ENCODE results near the gene MACROD2. TPM values are rescaled to one million over a fixed set of nuclear protein-coding genes. Genes with fewer than 3 reads are reported as not detected.

MACROD2 gene
- total RNA-seq, 4 donors from 2014 or later = 12.6 to 60.3 (median 18.9) TPM

- TF ChIP-seq CTCF (IDR thresholded peaks at IDR 0.05) (no peak), POLR2AphosphoS5 (IDR thresholded peaks at IDR 0.05) (no peak), POLR2A (IDR thresholded peaks at IDR 0.05) (no peak), EP300 (IDR thresholded peaks at IDR 0.05) (no peak)
- 59% methylated on average over 6 of the region's 6 CpGs for WGBS
- Histone ChIP-seq H3K27me3 (no peaks in the 10 kb centered on the region), H3K4me1 (no peaks in the 10 kb centered on the region), H3K36me3 (no peaks in the 10 kb centered on the region), H3K27ac (no peak overlapping the region), H3K4me3 (no peak overlapping the region), H3K9me3 (no peaks in the 10 kb centered on the region)
- no peak for DNase-seq (ENCODE audit: low spot score in 2 of 2)
These were observed 1261.6 kb downstream of the MACROD2 start for GRCh38 chr20:15256676-15257568.

- TF ChIP-seq POLR2AphosphoS5 (IDR thresholded peaks at IDR 0.05) = no peak
- TF ChIP-seq EP300 (IDR thresholded peaks at IDR 0.05) = no peak
- TF ChIP-seq CTCF (IDR thresholded peaks at IDR 0.05) = no peak
- H3K4me1 ChIP-seq = no peaks in the 10 kb centered on the region
- H3K36me3 ChIP-seq = no peaks in the 10 kb centered on the region
- no peak for DNase-seq (ENCODE audit: low spot score in 2 of 2)
- 84% methylated on average over 1 of the region's 1 CpG for WGBS
- H3K4me3 ChIP-seq = no peak overlapping the region
- no peak overlapping the region for H3K27ac ChIP-seq
- no peaks in the 10 kb centered on the region for H3K27me3 ChIP-seq
- no peaks in the 10 kb centered on the region for H3K9me3 ChIP-seq
These were observed 1262.2 kb downstream of the MACROD2 start for GRCh38 chr20:15257569-15257870.

GRCh38 chr20:15265581-15266309 is 1270.4 kb downstream of the MACROD2 start:
- no peak for TF ChIP-seq POLR2AphosphoS5 (IDR thresholded peaks at IDR 0.05)
- TF ChIP-seq CTCF (IDR thresholded peaks at IDR 0.05) = no peak
- TF ChIP-seq EP300 (IDR thresholded peaks at IDR 0.05) = no peak
- no peak for DNase-seq (ENCODE audit: low spot score in 2 of 2)
- H3K27ac ChIP-seq = no peak overlapping the region
- no peaks in the 10 kb centered on the region for H3K27me3 ChIP-seq
- H3K9me3 ChIP-seq = no peaks in the 10 kb centered on the region
- WGBS = 55% methylated on average over 1 of the region's 1 CpG
- H3K4me1 ChIP-seq = no peaks in the 10 kb centered on the region
- H3K36me3 ChIP-seq = no peaks in the 10 kb centered on the region
- no peak overlapping the region for H3K4me3 ChIP-seq

GRCh38 chr20:15267935-15268334 is 1272.6 kb downstream of the MACROD2 start:
- H3K36me3 ChIP-seq = no peaks in the 10 kb centered on the region
- H3K4me3 ChIP-seq = no peak overlapping the region
- no peaks in the 10 kb centered on the region for H3K27me3 ChIP-seq
- 81% methylated on average over 1 of the region's 1 CpG for WGBS
- H3K9me3 ChIP-seq = no peaks in the 10 kb centered on the region
- H3K4me1 ChIP-seq = no peaks in the 10 kb centered on the region
- no peak for DNase-seq (ENCODE audit: low spot score in 2 of 2)
- TF ChIP-seq POLR2AphosphoS5 (IDR thresholded peaks at IDR 0.05) = no peak
- no peak for TF ChIP-seq POLR2A (IDR thresholded peaks at IDR 0.05)
- H3K27ac ChIP-seq = no peak overlapping the region

GRCh38 chr20:15278041-15278440 is 1282.7 kb downstream of the MACROD2 start:
- Histone ChIP-seq H3K27ac (no peak overlapping the region), H3K27me3 (no peaks in the 10 kb centered on the region), H3K36me3 (no peaks in the 10 kb centered on the region), H3K4me3 (no peak overlapping the region), H3K9me3 (no peaks in the 10 kb centered on the region), H3K4me1 (no peaks in the 10 kb centered on the region)
- DNase-seq (ENCODE audit: low spot score in 2 of 2) = no peak
- TF ChIP-seq EP300 (IDR thresholded peaks at IDR 0.05) (no peak), CTCF (IDR thresholded peaks at IDR 0.05) (no peak), POLR2A (IDR thresholded peaks at IDR 0.05) (no peak), POLR2AphosphoS5 (IDR thresholded peaks at IDR 0.05) (no peak)

All from suprapubic skin (tissue), 4 donors.